BE2C (cell line): ENCODE results near the gene SLC38A9.

ENCODE experiments used
- DNase-seq: peaks from one replicate; pipeline ENCODE4 v3.0.0-alpha.2; 2020
- H3K27me3 ChIP-seq: fragments of 250-450 bp; sonication (Bioruptor Pico); 2 replicates; pipeline ENCODE4 v1.5.1; 2020; ENCODE audit warnings: mild to moderate bottlenecking
- H3K36me3 ChIP-seq: fragments of 250-450 bp; sonication (Bioruptor Pico); 2 replicates; pipeline ENCODE4 v1.5.1; 2020; ENCODE audit warnings: mild to moderate bottlenecking
- H3K4me1 ChIP-seq: fragments of 250-450 bp; sonication (Bioruptor Pico); 2 replicates; pipeline ENCODE4 v1.5.1; 2020
- H3K4me3 ChIP-seq: 2 replicates; pipeline ENCODE4 v1.5.1; 2011; ENCODE audit warnings: low read depth, low read length
- H3K9me3 ChIP-seq: fragments of 250-450 bp; sonication (Bioruptor Pico); 2 replicates; pipeline ENCODE4 v1.5.1; 2020
- CTCF ChIP-seq: IDR thresholded peaks from 2 replicates; pipeline ENCODE4 v1.5.1; 2012; ENCODE audit warnings: mild to moderate bottlenecking, low read depth, low read length

Gene SLC38A9

GRCh38 chr5:55584398-55585205 is 127.5 kb downstream of the SLC38A9 start:
- no peak for DNase-seq
- H3K27me3 ChIP-seq: no peaks in the 10 kb centered on the region
- H3K4me3 ChIP-seq: no peak overlapping the region
- TF ChIP-seq CTCF: no peak
- H3K4me1 ChIP-seq: no peaks in the 10 kb centered on the region
- H3K36me3 ChIP-seq: no peaks in the 10 kb centered on the region
- H3K9me3 ChIP-seq: no peaks in the 10 kb centered on the region

GRCh38 chr5:55583578-55583977 is 128.5 kb downstream of the SLC38A9 start:
- no peak overlapping the region for H3K4me3 ChIP-seq
- no peaks in the 10 kb centered on the region for H3K27me3 ChIP-seq
- H3K9me3 ChIP-seq: no peaks in the 10 kb centered on the region
- no peaks in the 10 kb centered on the region for H3K36me3 ChIP-seq
- DNase-seq: no peak
- no peak for TF ChIP-seq CTCF
- H3K4me1 ChIP-seq: no peaks in the 10 kb centered on the region

- Histone ChIP-seq H3K4me1 (no peaks in the 10 kb centered on the region), H3K4me3 (no peak overlapping the region), H3K36me3 (no peaks in the 10 kb centered on the region), H3K9me3 (no peaks in the 10 kb centered on the region), H3K27me3 (no peaks in the 10 kb centered on the region)
- DNase-seq: no peak
- no peak for TF ChIP-seq CTCF
Observed at GRCh38 chr5:55582256-55582655, 129.9 kb downstream of the SLC38A9 start.

- Histone ChIP-seq H3K9me3 (no peaks in the 10 kb centered on the region), H3K4me3 (no peak overlapping the region), H3K4me1 (no peaks in the 10 kb centered on the region), H3K27me3 (no peaks in the 10 kb centered on the region), H3K36me3 (no peaks in the 10 kb centered on the region)
- no peak for TF ChIP-seq CTCF
- no peak for DNase-seq
Observed at GRCh38 chr5:55580042-55580441, 132.1 kb downstream of the SLC38A9 start.

GRCh38 chr5:55578771-55579170 is 133.4 kb downstream of the SLC38A9 start:
- H3K4me3 ChIP-seq: no peak overlapping the region
- no peaks in the 10 kb centered on the region for H3K36me3 ChIP-seq
- H3K4me1 ChIP-seq: no peaks in the 10 kb centered on the region
- no peaks in the 10 kb centered on the region for H3K9me3 ChIP-seq
- TF ChIP-seq CTCF: no peak
- no peak for DNase-seq
- no peaks in the 10 kb centered on the region for H3K27me3 ChIP-seq

GRCh38 chr5:55577353-55578060 is 134.6 kb downstream of the SLC38A9 start:
- Histone ChIP-seq H3K27me3 (no peaks in the 10 kb centered on the region), H3K4me3 (no peak overlapping the region), H3K9me3 (no peaks in the 10 kb centered on the region), H3K36me3 (no peaks in the 10 kb centered on the region), H3K4me1 (no peaks in the 10 kb centered on the region)
- no peak for DNase-seq
- no peak for TF ChIP-seq CTCF
